Body of pancreas (tissue), 4 donors: ENCODE results near the gene RHBDF1. TPM values are rescaled to one million over a fixed set of nuclear protein-coding genes. Genes with fewer than 3 reads are reported as not detected.
"Not testable (repeated sequence)": the region's sequence is repeated elsewhere in the genome, so short reads cannot be mapped to it uniquely, and the experiment has no call there.

ENCODE experiments used
- ATAC-seq: fragments of 150-250 bp; one replicate; pipeline ENCODE4 v1.9.1; 2016
- DNase-seq, 4 donors: peaks; one replicate each; pipeline ENCODE4 v3.0.0-alpha.2; 2019
- H3K27ac ChIP-seq, 4 donors: fragments of 200-600 bp; sonication (generic); 1 replicate in 3 of 4; 2 replicates in 1 of 4; pipeline versions ENCODE4 v1.5.1 to v1.6.1; 2016 to 2019; ENCODE audit warnings: mild to moderate bottlenecking in 1 of 4, mixed read lengths in 1 of 4, moderate library complexity in 1 of 4
- H3K27me3 ChIP-seq, 2 donors: fragments of 200-600 bp; sonication (generic); one replicate each; pipeline ENCODE4 v1.6.0; 2016; ENCODE audit warnings: mild to moderate bottlenecking in 1 of 2
- H3K36me3 ChIP-seq, 2 donors: fragments of 200-600 bp; sonication (generic); replicated peaks in 1 of 2; 2 replicates each; pipeline ENCODE4 v1.5.1; 2016; ENCODE audit warnings: low read depth in 2 of 2; ENCODE audit not compliant: insufficient read depth in 1 of 2
- H3K4me1 ChIP-seq: fragments of 200-600 bp; sonication (generic); one replicate; pipeline ENCODE4 v1.6.0; 2016
- H3K4me3 ChIP-seq, 2 donors: fragments of 200-600 bp; sonication (generic); 1 replicate in 1 of 2; 2 replicates in 1 of 2; pipeline ENCODE4 v1.5.1; 2016 to 2019
- H3K9me3 ChIP-seq, 3 donors: fragments of 200-600 bp; sonication (generic); 1 replicate in 2 of 3; 2 replicates in 1 of 3; pipeline ENCODE4 v1.5.1; 2016
- POLR2A ChIP-seq, 3 donors: fragments of 450-650 bp; IDR thresholded peaks; one replicate each; pipeline ENCODE4 v1.6.1; 2016; ENCODE audit warnings: antibody characterized with exemption in 3 of 3, mild to moderate bottlenecking in 2 of 3
- WGBS, 2 donors: methylation state at CpG; one replicate each; pipeline ENCODE4 v1.1.5; 2017; 5-methylcytosine and 5-hydroxymethylcytosine counted together
- intact Hi-C: fragments of 100-400 bp; cut with DNase I; formaldehyde crosslinking; loops from one replicate; pipeline ENCODE4 v1.15.1; 2023
- total RNA-seq, 2 donors: library from RNA; depleted of rRNA; stranded (reverse); fragments of >200 nt; gene quantifications; one replicate each; pipeline ENCODE4 v1.1.0, GENCODE V29; 2016
- TF ChIP-seq, protein P1 (sequence below), 7 experiments: fragments of 450-650 bp in 4 of 7; fragments of 200-600 bp in 3 of 7; sonication (generic) in 3 of 7; IDR thresholded peaks; one replicate each; pipeline ENCODE4 v1.5.1; 2016 to 2019; ENCODE audit warnings: antibody characterized with exemption in 7 of 7

RHBDF1 gene
- total RNA-seq, 2 donors from 2014 or later, result 16.3 to 27.7 TPM

DNA sequence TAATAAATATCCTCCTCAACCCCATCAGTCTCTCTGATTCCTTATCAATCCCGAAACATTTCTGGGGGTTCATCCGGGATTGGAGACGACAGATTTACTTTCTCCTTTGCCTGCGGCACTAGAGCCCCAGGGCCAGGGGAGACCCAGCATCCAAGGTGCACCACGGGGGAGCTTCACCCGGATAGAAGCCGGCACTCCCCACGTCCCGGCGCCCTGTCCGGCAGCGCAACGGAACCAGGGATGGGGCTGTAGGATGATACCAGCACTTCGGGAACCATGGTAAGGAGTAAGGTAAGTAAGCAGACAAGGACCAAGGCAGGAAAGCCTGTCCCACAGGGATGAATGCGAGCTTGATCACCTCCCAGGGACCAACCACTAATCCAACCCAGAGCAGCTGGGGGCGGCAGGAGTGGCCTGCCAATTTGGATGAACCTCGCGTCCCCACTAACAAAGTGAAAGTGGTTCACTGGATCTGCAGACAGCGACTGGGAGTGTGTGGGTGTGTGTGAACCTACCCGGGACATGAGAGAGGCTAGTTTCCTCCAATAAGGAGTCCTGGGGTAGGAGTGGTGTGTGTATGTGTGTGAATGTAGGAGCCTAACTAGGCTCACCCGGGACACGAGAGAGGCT lies 30.9 kb downstream of the RHBDF1 start:
- ATAC-seq (no peak), DNase-seq (peak in 1 of 4 donors; percentile 8)
- intact Hi-C loops, result no loop called here
- 88 to 89% methylated on average over 19 to 22 of the region's 22 CpGs for WGBS, 2 donors
- H3K36me3 ChIP-seq, result peaks cover 0 to 2% of the 10 kb centered on the region in 2 donors
- TF ChIP-seq, protein P1, sequence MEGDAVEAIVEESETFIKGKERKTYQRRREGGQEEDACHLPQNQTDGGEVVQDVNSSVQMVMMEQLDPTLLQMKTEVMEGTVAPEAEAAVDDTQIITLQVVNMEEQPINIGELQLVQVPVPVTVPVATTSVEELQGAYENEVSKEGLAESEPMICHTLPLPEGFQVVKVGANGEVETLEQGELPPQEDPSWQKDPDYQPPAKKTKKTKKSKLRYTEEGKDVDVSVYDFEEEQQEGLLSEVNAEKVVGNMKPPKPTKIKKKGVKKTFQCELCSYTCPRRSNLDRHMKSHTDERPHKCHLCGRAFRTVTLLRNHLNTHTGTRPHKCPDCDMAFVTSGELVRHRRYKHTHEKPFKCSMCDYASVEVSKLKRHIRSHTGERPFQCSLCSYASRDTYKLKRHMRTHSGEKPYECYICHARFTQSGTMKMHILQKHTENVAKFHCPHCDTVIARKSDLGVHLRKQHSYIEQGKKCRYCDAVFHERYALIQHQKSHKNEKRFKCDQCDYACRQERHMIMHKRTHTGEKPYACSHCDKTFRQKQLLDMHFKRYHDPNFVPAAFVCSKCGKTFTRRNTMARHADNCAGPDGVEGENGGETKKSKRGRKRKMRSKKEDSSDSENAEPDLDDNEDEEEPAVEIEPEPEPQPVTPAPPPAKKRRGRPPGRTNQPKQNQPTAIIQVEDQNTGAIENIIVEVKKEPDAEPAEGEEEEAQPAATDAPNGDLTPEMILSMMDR (IDR thresholded peaks at IDR 0.05), result no peak
- no peak for TF ChIP-seq POLR2A (IDR thresholded peaks at IDR 0.05)
- no peak overlapping the region for H3K4me3 ChIP-seq
- H3K9me3 ChIP-seq, result no peaks in the 10 kb centered on the region
- no peaks in the 10 kb centered on the region for H3K4me1 ChIP-seq
- no peaks in the 10 kb centered on the region for H3K27me3 ChIP-seq
- no peak overlapping the region for H3K27ac ChIP-seq

DNA sequence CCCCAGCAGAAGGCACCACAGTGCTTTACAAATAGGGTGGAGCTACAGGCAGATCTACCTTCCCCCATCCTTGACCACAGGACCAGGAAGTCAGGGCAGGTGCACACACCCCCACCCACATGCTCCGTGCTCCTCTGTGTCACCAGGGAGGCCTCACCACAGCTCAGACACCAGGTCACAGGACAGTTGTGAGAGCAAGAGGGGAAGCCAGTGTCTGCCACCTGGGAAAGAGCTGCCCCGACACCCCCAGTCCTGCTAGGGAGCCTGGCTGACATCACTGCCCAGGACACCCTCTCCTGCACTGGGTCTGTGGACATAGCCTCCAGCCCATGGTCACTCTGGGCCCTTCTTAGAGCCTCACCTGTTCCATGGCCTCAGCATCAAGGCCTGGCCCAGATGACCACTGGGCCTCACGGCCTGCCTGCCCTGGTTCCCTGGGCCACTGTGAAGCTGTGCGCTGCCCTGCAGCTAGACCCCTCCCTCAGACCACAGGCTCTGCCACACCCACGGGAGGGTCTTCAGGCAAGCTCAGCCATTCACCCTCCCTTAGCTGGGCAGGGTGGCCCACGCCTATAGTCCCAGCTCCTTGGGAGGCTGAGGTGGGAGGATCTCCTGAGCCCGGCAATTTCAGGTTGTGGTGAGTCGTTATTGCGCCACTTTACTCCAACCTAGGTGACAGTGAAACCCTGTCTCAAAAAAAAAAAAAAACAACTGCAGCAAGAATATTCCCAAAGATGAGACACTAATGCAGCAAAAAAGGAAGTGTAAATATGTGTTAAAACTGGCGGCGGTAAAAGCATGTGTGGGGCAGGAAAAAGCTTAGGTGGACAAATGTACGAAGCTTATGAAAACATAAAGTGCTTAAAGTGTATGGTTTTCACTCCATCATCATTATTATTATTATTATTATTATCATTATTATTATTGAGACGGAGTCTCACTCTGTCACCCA lies 33.2 kb downstream of the RHBDF1 start:
- no peaks in the 10 kb centered on the region for H3K27me3 ChIP-seq
- TF ChIP-seq POLR2A (IDR thresholded peaks at IDR 0.05), result no peak
- TF ChIP-seq, protein P1 (IDR thresholded peaks at IDR 0.05), result no peak
- WGBS, 2 donors, result 81 to 91% methylated on average over 8 to 13 of the region's 13 CpGs
- DNase-seq, result peak in 2 of 4 donors; percentile 21 to 28
- ATAC-seq, result no peak
- H3K36me3 ChIP-seq, result no peaks in the 10 kb centered on the region
- no peaks in the 10 kb centered on the region for H3K4me1 ChIP-seq
- no peaks in the 10 kb centered on the region for H3K9me3 ChIP-seq
- intact Hi-C loops, result no loop called here
- H3K27ac ChIP-seq, result no peak overlapping the region
- no peak overlapping the region for H3K4me3 ChIP-seq

DNA sequence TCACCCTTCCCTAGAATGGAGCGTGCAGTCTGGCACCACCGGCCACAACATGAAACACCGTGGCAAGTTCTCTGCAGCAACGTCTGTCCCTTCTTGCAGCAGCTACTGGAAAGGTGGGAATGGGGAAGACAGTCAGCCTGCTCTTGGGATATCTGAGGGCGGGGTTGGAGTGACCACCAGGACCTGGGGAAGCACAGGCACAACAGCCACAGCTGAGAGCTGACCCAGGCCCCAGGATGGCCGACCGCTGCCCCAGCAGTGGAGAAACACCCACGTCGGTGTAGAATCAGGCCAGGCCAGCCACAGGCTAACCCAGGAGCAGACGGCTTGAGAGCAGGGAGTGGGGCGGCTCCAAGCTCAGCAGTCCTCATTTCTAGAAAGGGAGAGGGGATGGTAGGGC lies 34.2 kb downstream of the RHBDF1 start:
- H3K4me3 ChIP-seq, H3K9me3 ChIP-seq, ATAC-seq, H3K27ac ChIP-seq, H3K27me3 ChIP-seq, H3K4me1 ChIP-seq, H3K36me3 ChIP-seq, intact Hi-C loops, DNase-seq: not testable (repeated sequence)
- 82 to 94% methylated on average over 11 of the region's 11 CpGs for WGBS, 2 donors

DNA sequence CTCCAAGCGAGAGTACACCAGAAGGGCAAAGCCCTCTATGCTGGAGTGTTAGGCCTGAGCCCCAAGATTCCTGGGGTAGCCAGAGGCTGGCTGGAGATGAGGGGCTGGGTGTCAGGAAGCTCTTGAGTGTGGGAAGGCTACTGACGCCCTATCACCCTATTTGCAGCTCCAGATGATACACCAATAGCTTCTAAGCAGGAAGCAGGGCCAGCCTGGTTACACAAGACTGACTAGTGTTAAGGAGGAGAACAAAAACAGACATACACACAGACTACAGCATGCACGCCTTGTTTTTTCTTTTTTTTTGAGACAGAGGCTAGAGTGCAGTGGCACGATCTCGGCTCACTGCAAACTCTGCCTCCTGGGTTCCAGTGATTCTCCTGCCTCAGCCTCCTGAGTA lies 34.9 kb downstream of the RHBDF1 start:
- peak in 1 of 4 donors; percentile 6 for DNase-seq
- Histone ChIP-seq H3K27me3 (no peaks in the 10 kb centered on the region), H3K4me3 (no peak overlapping the region), H3K9me3 (no peaks in the 10 kb centered on the region), H3K27ac (no peak overlapping the region), H3K36me3 (no peaks in the 10 kb centered on the region), H3K4me1 (no peaks in the 10 kb centered on the region)
- ATAC-seq, result no peak
- intact Hi-C loops, result no loop called here
- TF ChIP-seq, protein P1 (IDR thresholded peaks at IDR 0.05), result no peak
- TF ChIP-seq POLR2A (IDR thresholded peaks at IDR 0.05), result no peak
- WGBS, 2 donors, result 91 to 92% methylated on average over 5 of the region's 5 CpGs

DNA sequence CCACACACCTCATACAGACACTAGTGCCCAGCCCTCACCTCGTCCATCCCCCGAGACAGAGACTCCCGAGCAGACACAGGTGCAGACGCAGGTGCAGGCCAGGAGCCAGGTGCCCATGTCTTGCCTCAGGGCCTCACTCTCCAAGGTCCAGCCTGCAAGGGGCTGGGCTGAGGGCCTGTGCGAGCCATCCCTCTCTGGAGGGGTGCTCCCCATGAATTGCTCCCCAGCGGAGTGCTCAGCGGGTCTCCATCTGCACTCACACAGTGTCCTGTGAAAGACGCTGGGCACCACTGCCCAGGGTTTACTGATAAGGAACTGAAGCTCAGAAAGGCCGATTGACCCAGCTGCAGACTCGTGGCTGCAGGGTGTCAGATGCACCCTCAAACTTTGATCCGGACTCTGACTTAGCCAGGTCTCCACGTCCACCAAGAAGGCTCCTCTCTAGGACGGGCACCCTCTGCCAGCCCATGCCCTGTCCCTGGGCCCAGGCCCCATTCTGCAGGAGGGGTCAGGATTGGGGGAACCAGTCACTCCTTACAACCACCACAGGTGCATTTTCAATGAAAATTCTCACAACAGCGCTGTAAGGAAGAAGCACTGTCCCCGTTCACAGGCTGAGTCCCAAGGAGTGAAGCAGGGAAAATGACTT lies 36.0 kb downstream of the RHBDF1 start:
- intact Hi-C loops, result no loop called here
- no peaks in the 10 kb centered on the region for H3K4me1 ChIP-seq
- no peaks in the 10 kb centered on the region for H3K27me3 ChIP-seq
- 69 to 77% methylated on average over 11 to 15 of the region's 15 CpGs for WGBS, 2 donors
- no peak overlapping the region for H3K27ac ChIP-seq
- TF ChIP-seq, protein P1 (IDR thresholded peaks at IDR 0.05), result no peak
- no peak for TF ChIP-seq POLR2A (IDR thresholded peaks at IDR 0.05)
- H3K4me3 ChIP-seq, result no peak overlapping the region
- DNase-seq (peak in 1 of 4 donors; percentile 8), ATAC-seq (peak; percentile 39)
- no peaks in the 10 kb centered on the region for H3K9me3 ChIP-seq
- H3K36me3 ChIP-seq, result no peaks in the 10 kb centered on the region
